Measurements from ENCODE around the gene NDUFAF4.

- TF ChIP-seq POLR2AphosphoS5 (IDR thresholded peaks at IDR 0.05; ENCODE audit: low read depth) (no peak), EZH2 (IDR thresholded peaks at IDR 0.05; ENCODE audit: low read depth, unreplicated experiment) (no peak), ZNF114 (CRISPR knock-in tag; IDR thresholded peaks at IDR 0.05) (no peak), JUNB (IDR thresholded peaks at IDR 0.05; ENCODE audit: unreplicated experiment) (no peak), EZH2phosphoT487 (IDR thresholded peaks at IDR 0.05; ENCODE audit: unreplicated experiment) (no peak), REST (IDR thresholded peaks at IDR 0.05; ENCODE audit: unreplicated experiment) (no peak), CREB1 (CRISPR knock-in tag; IDR thresholded peaks at IDR 0.05; ENCODE audit: low read depth) (no peak), ZNF331 (CRISPR knock-in tag; IDR thresholded peaks at IDR 0.05; ENCODE audit: low read depth) (no peak), STAT1 (IDR thresholded peaks at IDR 0.05; ENCODE audit: unreplicated experiment) (no peak)
- TF ChIP-seq, protein P1, sequence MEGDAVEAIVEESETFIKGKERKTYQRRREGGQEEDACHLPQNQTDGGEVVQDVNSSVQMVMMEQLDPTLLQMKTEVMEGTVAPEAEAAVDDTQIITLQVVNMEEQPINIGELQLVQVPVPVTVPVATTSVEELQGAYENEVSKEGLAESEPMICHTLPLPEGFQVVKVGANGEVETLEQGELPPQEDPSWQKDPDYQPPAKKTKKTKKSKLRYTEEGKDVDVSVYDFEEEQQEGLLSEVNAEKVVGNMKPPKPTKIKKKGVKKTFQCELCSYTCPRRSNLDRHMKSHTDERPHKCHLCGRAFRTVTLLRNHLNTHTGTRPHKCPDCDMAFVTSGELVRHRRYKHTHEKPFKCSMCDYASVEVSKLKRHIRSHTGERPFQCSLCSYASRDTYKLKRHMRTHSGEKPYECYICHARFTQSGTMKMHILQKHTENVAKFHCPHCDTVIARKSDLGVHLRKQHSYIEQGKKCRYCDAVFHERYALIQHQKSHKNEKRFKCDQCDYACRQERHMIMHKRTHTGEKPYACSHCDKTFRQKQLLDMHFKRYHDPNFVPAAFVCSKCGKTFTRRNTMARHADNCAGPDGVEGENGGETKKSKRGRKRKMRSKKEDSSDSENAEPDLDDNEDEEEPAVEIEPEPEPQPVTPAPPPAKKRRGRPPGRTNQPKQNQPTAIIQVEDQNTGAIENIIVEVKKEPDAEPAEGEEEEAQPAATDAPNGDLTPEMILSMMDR (conservative IDR thresholded peaks at IDR 0.05; ENCODE audit: low read depth in 2 of 2) = no peak
- TF ChIP-seq, protein P2, sequence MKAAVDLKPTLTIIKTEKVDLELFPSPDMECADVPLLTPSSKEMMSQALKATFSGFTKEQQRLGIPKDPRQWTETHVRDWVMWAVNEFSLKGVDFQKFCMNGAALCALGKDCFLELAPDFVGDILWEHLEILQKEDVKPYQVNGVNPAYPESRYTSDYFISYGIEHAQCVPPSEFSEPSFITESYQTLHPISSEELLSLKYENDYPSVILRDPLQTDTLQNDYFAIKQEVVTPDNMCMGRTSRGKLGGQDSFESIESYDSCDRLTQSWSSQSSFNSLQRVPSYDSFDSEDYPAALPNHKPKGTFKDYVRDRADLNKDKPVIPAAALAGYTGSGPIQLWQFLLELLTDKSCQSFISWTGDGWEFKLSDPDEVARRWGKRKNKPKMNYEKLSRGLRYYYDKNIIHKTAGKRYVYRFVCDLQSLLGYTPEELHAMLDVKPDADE (IDR thresholded peaks at IDR 0.05) = no peak
- TF ChIP-seq, protein P3, sequence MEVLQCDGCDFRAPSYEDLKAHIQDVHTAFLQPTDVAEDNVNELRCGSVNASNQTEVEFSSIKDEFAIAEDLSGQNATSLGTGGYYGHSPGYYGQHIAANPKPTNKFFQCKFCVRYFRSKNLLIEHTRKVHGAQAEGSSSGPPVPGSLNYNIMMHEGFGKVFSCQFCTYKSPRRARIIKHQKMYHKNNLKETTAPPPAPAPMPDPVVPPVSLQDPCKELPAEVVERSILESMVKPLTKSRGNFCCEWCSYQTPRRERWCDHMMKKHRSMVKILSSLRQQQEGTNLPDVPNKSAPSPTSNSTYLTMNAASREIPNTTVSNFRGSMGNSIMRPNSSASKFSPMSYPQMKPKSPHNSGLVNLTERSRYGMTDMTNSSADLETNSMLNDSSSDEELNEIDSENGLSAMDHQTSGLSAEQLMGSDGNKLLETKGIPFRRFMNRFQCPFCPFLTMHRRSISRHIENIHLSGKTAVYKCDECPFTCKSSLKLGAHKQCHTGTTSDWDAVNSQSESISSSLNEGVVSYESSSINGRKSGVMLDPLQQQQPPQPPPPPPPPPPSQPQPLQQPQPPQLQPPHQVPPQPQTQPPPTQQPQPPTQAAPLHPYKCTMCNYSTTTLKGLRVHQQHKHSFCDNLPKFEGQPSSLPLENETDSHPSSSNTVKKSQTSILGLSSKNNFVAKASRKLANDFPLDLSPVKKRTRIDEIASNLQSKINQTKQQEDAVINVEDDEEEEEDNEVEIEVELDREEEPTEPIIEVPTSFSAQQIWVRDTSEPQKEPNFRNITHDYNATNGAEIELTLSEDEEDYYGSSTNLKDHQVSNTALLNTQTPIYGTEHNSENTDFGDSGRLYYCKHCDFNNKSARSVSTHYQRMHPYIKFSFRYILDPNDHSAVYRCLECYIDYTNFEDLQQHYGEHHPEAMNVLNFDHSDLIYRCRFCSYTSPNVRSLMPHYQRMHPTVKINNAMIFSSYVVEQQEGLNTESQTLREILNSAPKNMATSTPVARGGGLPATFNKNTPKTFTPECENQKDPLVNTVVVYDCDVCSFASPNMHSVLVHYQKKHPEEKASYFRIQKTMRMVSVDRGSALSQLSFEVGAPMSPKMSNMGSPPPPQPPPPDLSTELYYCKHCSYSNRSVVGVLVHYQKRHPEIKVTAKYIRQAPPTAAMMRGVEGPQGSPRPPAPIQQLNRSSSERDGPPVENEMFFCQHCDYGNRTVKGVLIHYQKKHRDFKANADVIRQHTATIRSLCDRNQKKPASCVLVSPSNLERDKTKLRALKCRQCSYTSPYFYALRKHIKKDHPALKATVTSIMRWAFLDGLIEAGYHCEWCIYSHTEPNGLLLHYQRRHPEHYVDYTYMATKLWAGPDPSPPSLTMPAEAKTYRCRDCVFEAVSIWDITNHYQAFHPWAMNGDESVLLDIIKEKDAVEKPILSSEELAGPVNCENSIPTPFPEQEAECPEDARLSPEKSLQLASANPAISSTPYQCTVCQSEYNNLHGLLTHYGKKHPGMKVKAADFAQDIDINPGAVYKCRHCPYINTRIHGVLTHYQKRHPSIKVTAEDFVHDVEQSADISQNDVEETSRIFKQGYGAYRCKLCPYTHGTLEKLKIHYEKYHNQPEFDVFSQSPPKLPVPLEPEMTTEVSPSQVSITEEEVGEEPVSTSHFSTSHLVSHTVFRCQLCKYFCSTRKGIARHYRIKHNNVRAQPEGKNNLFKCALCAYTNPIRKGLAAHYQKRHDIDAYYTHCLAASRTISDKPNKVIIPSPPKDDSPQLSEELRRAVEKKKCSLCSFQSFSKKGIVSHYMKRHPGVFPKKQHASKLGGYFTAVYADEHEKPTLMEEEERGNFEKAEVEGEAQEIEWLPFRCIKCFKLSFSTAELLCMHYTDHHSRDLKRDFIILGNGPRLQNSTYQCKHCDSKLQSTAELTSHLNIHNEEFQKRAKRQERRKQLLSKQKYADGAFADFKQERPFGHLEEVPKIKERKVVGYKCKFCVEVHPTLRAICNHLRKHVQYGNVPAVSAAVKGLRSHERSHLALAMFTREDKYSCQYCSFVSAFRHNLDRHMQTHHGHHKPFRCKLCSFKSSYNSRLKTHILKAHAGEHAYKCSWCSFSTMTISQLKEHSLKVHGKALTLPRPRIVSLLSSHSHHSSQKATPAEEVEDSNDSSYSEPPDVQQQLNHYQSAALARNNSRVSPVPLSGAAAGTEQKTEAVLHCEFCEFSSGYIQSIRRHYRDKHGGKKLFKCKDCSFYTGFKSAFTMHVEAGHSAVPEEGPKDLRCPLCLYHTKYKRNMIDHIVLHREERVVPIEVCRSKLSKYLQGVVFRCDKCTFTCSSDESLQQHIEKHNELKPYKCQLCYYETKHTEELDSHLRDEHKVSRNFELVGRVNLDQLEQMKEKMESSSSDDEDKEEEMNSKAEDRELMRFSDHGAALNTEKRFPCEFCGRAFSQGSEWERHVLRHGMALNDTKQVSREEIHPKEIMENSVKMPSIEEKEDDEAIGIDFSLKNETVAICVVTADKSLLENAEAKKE (CRISPR knock-in tag; IDR thresholded peaks at IDR 0.05) = no peak
These were observed 25.7 kb upstream of the NDUFAF4 start for GRCh38 chr6:96923400-96923799.
